Pancreas (tissue), 10 donors: Measurements from ENCODE around the gene PPP1R16B. TPM values are rescaled to one million over a fixed set of nuclear protein-coding genes. Genes with fewer than 3 reads are reported as not detected.

Source experiments
- ATAC-seq, 4 donors: fragments of 200-7000 bp; cut with Tn5 transposase; one replicate each; pipeline versions ENCODE4 v1.8.0 to v1.9.1; 2020; ENCODE audit warnings: mild to moderate bottlenecking in 4 of 4, moderate library complexity in 4 of 4
- DNase-seq, 6 donors: peaks; one replicate each; pipeline ENCODE4 v3.0.0-alpha.2; 2020
- FAIRE-seq: peaks from 2 replicates; lab custom pipeline; 2012; peaks lifted over from hg19 to GRCh38; lab: Jason Lieb, UNC
- H3K27ac ChIP-seq, 4 donors: fragments of 200-600 bp; sonication (generic); 1 replicate in 3 of 4; 2 replicates in 1 of 4; pipeline versions ENCODE4 v1.5.0 to v1.8.0; 2020
- H3K27me3 ChIP-seq, 4 donors: fragments of 200-600 bp; one replicate each; pipeline ENCODE4 v1.8.0; 2021
- H3K36me3 ChIP-seq, 3 donors: fragments of 200-600 bp; sonication (generic) in 1 of 3; one replicate each; pipeline versions ENCODE4 v1.5.0 to v1.8.0; 2020 to 2021
- H3K4me1 ChIP-seq, 3 donors: fragments of 200-600 bp; one replicate each; pipeline ENCODE4 v1.8.0; 2021
- H3K4me3 ChIP-seq, 4 donors: fragments of 200-600 bp; sonication (generic) in 2 of 4; one replicate each; pipeline versions ENCODE4 v1.5.0 to v1.8.0; 2020 to 2021
- H3K9me3 ChIP-seq, 4 donors: fragments of 200-600 bp; one replicate each; pipeline ENCODE4 v1.8.0; 2021
- CTCF ChIP-seq, 4 donors: fragments of 200-600 bp; sonication (generic) in 3 of 4; IDR thresholded peaks; one replicate each; pipeline versions ENCODE4 v1.5.0 to v1.8.0; 2021; ENCODE audit warnings: antibody characterized with exemption in 4 of 4
- WGBS, 2 donors: extraction: QIAGEN DNeasy Blood & Tissue Kit; methylation state at CpG; one replicate each; pipeline ENCODE4 v1.1.7; 2013; 5-methylcytosine and 5-hydroxymethylcytosine counted together
- intact Hi-C, 3 donors: fragments of 100-400 bp; cut with DNase I; formaldehyde crosslinking; loops; one replicate each; pipeline versions ENCODE4 v1.11.1 to v1.14.2; 2022
- polyA plus RNA-seq, 2 donors: library from polyadenylated mRNA; stranded (reverse); fragments of 200-250 nt; gene quantifications; one replicate each; pipeline ENCODE4 v1.2.3, GENCODE V29; 2013
- total RNA-seq, 6 donors: library from RNA; stranded (reverse); fragmentation: NEBNext Ultra II Directional in 4 of 6; extraction: Animal tissue kit (Norgen Biotek cat#: 25700) in 4 of 6; gene quantifications; one replicate each; pipeline versions ENCODE4 v1.2.1 to v1.2.4, GENCODE V29; 2021 to 2023
- donor health status: healthy with polysubstance abuse.
- donor health status: DM: no; HTN: no; CAD: no; lungs with moderate emphysema.
- donor health status: DM: no; HTN: no; CAD: no.
- donor health status: control.
- donor health status: control.
- donor health status: Bipolar disorder and iron deficiency.
- donor health status: DM: yes; HTN: yes; CAD: no.
- donor health status: DM: no; HTN: no; CAD: no.
- donor health status: DM: no; HTN: no; CAD: no.
- donor health status: DM: yes; HTN: yes; CAD: no.

Gene PPP1R16B
- total and polyA plus RNA-seq, 8 donors: 1.0 to 2.7 (median 1.3) TPM

GRCh38 chr20:38763616-38764015 is 41.9 kb upstream of the PPP1R16B start:
- intact Hi-C loops: no loop called here
- FAIRE-seq (no peak), ATAC-seq (no peak), DNase-seq (no peak)
- Histone ChIP-seq H3K9me3 (no peaks in the 10 kb centered on the region), H3K27ac (no peak overlapping the region), H3K4me3 (no peak overlapping the region), H3K36me3 (peaks cover 0 to 19% (median 3%) of the 10 kb centered on the region in 3 donors), H3K27me3 (no peaks in the 10 kb centered on the region), H3K4me1 (peaks cover 13 to 20% (median 14%) of the 10 kb centered on the region in 3 donors)
- TF ChIP-seq CTCF (IDR thresholded peaks at IDR 0.05): no peak
- WGBS, 2 donors: 83 to 91% methylated on average over 1 of the region's 1 CpG

- no peak for TF ChIP-seq CTCF (IDR thresholded peaks at IDR 0.05)
- DNase-seq (peak in 5 of 6 donors; percentile 21 to 65 (median 60)), FAIRE-seq (no peak), ATAC-seq (peak; percentile 92 to 95 (median 94))
- H3K4me3 ChIP-seq: no peak overlapping the region
- H3K4me1 ChIP-seq: peaks cover 13 to 20% (median 14%) of the 10 kb centered on the region in 3 donors
- 76% methylated on average over 11 of the region's 11 CpGs for WGBS, 2 donors
- no peaks in the 10 kb centered on the region for H3K9me3 ChIP-seq
- intact Hi-C loops: loop anchor here in 1 of 3 donors (5.0 kb wide), 1 partner anchor 188 kb away; no protein-coding TSS in a partner anchor
- H3K27ac ChIP-seq: no peak overlapping the region
- peaks cover 0 to 27% (median 3%) of the 10 kb centered on the region in 3 donors for H3K36me3 ChIP-seq
- H3K27me3 ChIP-seq: no peaks in the 10 kb centered on the region
Observed at GRCh38 chr20:38764567-38765318, 40.8 kb upstream of the PPP1R16B start.

GRCh38 chr20:38766071-38766470 is 39.4 kb upstream of the PPP1R16B start:
- Histone ChIP-seq H3K36me3 (peaks cover 0 to 27% (median 3%) of the 10 kb centered on the region in 3 donors), H3K4me1 (peaks cover 13 to 20% (median 14%) of the 10 kb centered on the region in 3 donors), H3K4me3 (no peak overlapping the region), H3K9me3 (no peaks in the 10 kb centered on the region), H3K27me3 (no peaks in the 10 kb centered on the region), H3K27ac (no peak overlapping the region)
- ATAC-seq (peak in 2 of 4 donors; percentile 41 to 53), DNase-seq (no peak), FAIRE-seq (no peak)
- 33 to 37% methylated on average over 4 of the region's 4 CpGs for WGBS, 2 donors
- TF ChIP-seq CTCF (IDR thresholded peaks at IDR 0.05): no peak
- intact Hi-C loops: loop anchor here in 1 of 3 donors (5.0 kb wide), 1 partner anchor 186 kb away; no protein-coding TSS in a partner anchor

- H3K36me3 ChIP-seq: peaks cover 0 to 48% (median 3%) of the 10 kb centered on the region in 3 donors
- no peak for FAIRE-seq
Observed at GRCh38 chr20:38769376-38770295, 35.9 kb upstream of the PPP1R16B start.

More at GRCh38 chr20:38769376-38770295, 35.9 kb upstream of the PPP1R16B start:
- Histone ChIP-seq H3K4me3 (no peak overlapping the region), H3K27ac (no peak overlapping the region), H3K4me1 (peaks cover 10 to 20% (median 14%) of the 10 kb centered on the region in 3 donors), H3K9me3 (no peaks in the 10 kb centered on the region), H3K27me3 (no peaks in the 10 kb centered on the region)
- DNase-seq (no peak), ATAC-seq (no peak)
- 93 to 97% methylated on average over 13 of the region's 13 CpGs for WGBS, 2 donors
- intact Hi-C loops: loop anchor here in 1 of 3 donors (5.0 kb wide), 1 partner anchor 183 kb away; no protein-coding TSS in a partner anchor
- TF ChIP-seq CTCF (IDR thresholded peaks at IDR 0.05): no peak
